Activated T-helper 1 cell treated with anti-CD3 and anti-CD28 coated beads, Interleukin-12 subunit alpha, Interleukin-12 subunit beta, Interleukin-2, Interleukin-4 antibody, amounts not matched to agents 30 ng/mL and 10 ng/mL and 1 ng/mL, durations not matched to agents 14 hours and 24 hours and 36 hours (primary cell): ENCODE results near the gene GEMIN8. TPM values are rescaled to one million over a fixed set of nuclear protein-coding genes. Genes with fewer than 3 reads are reported as not detected.

Experiments used
- DNase-seq: peaks from one replicate; pipeline ENCODE4 v3.0.0; 2021; ENCODE audit warnings: low spot score
- H3K27ac Mint-ChIP-seq: one replicate; pipeline ENCODE4 v1.8.0; 2021; ENCODE audit warnings: mild to moderate bottlenecking, mixed read lengths
- H3K27me3 Mint-ChIP-seq: one replicate; pipeline ENCODE4 v1.8.0; 2022; ENCODE audit warnings: mild to moderate bottlenecking, moderate library complexity, mixed read lengths; ENCODE audit not compliant: insufficient read depth
- H3K36me3 Mint-ChIP-seq: one replicate; pipeline ENCODE4 v1.8.0; 2021; ENCODE audit warnings: low read depth, mixed read lengths
- H3K4me1 Mint-ChIP-seq: one replicate; pipeline ENCODE4 v1.8.0; 2021; ENCODE audit warnings: low read depth, mixed read lengths
- H3K4me3 Mint-ChIP-seq: one replicate; pipeline ENCODE4 v1.8.0; 2021; ENCODE audit warnings: mild to moderate bottlenecking, moderate library complexity, mixed read lengths
- H3K9me3 Mint-ChIP-seq: one replicate; pipeline ENCODE4 v1.8.0; 2021; ENCODE audit warnings: mixed read lengths
- intact Hi-C: fragments of 100-400 bp; cut with micrococcal nuclease; formaldehyde crosslinking; loops from one replicate; pipeline ENCODE4 v1.15.1; 2024
- total RNA-seq: library from RNA; stranded (reverse); gene quantifications from 2 replicates; pipeline ENCODE4 v1.2.3, GENCODE V29; 2022

The GEMIN8 gene
- 15.6 and 17.7 TPM in 2 replicates for total RNA-seq

GRCh38 chrX:14029425-14030173 lies at the start of gene GEMIN8:
TSS of gene GEMIN8 (minus strand) at chrX:14029892. CDS start at chrX:14021478, 8,414 bp downstream.
- H3K9me3 Mint-ChIP-seq: no peaks in the 10 kb centered on the region

GRCh38 chrX:14076639-14077038 lies 46.9 kb upstream of the GEMIN8 start:
- Mint-ChIP-seq H3K4me1 (no peaks in the 10 kb centered on the region), H3K9me3 (no peaks in the 10 kb centered on the region), H3K27me3 (no peaks in the 10 kb centered on the region), H3K36me3 (no peaks in the 10 kb centered on the region), H3K27ac (no peak overlapping the region), H3K4me3 (no peak overlapping the region)
- no peak for DNase-seq
- intact Hi-C loops: no loop called here

More at GRCh38 chrX:14029425-14030173, at the start of gene GEMIN8:
- Mint-ChIP-seq H3K27ac (peak within 1 kb of the TSS; percentile 100), H3K4me3 (peak within 1 kb of the TSS; percentile 99), H3K27me3 (no peaks in the 10 kb centered on the region), H3K4me1 (peaks cover 37% of the 10 kb centered on the region), H3K36me3 (peaks cover 5% of the 10 kb centered on the region)
- DNase-seq: peak; percentile 81
- intact Hi-C loops: loop anchor here (1.0 to 10.0 kb wide), 12 partner anchors 287 to 1828 kb away; partner anchors contain the start of genes FANCB, MOSPD2, PIGA and PRPS2

GRCh38 chrX:14073556-14073955 lies 43.9 kb upstream of the GEMIN8 start:
- Mint-ChIP-seq H3K27ac (no peak overlapping the region), H3K9me3 (no peaks in the 10 kb centered on the region), H3K4me1 (no peaks in the 10 kb centered on the region), H3K4me3 (no peak overlapping the region), H3K36me3 (no peaks in the 10 kb centered on the region), H3K27me3 (peaks cover 8% of the 10 kb centered on the region)
- no peak for DNase-seq
- intact Hi-C loops: no loop called here

- no peak overlapping the region for H3K27ac Mint-ChIP-seq
- no peaks in the 10 kb centered on the region for H3K4me1 Mint-ChIP-seq
- intact Hi-C loops: no loop called here
- no peak for DNase-seq
- H3K4me3 Mint-ChIP-seq: no peak overlapping the region
- H3K36me3 Mint-ChIP-seq: no peaks in the 10 kb centered on the region
- no peaks in the 10 kb centered on the region for H3K9me3 Mint-ChIP-seq
- peaks cover 8% of the 10 kb centered on the region for H3K27me3 Mint-ChIP-seq
These were observed 43.4 kb upstream of the GEMIN8 start for GRCh38 chrX:14073071-14073470.

- intact Hi-C loops: no loop called here
- Mint-ChIP-seq H3K27ac (no peak overlapping the region), H3K4me1 (no peaks in the 10 kb centered on the region), H3K27me3 (peaks cover 8% of the 10 kb centered on the region), H3K36me3 (no peaks in the 10 kb centered on the region), H3K9me3 (no peaks in the 10 kb centered on the region), H3K4me3 (no peak overlapping the region)
- DNase-seq: no peak
These were observed 36.1 kb upstream of the GEMIN8 start for GRCh38 chrX:14065800-14066199.

- Mint-ChIP-seq H3K4me3 (no peak overlapping the region), H3K27me3 (peaks cover 8% of the 10 kb centered on the region), H3K9me3 (no peaks in the 10 kb centered on the region), H3K36me3 (no peaks in the 10 kb centered on the region), H3K4me1 (no peaks in the 10 kb centered on the region), H3K27ac (no peak overlapping the region)
- DNase-seq: no peak
- intact Hi-C loops: no loop called here
These were observed 35.1 kb upstream of the GEMIN8 start for GRCh38 chrX:14064626-14065432.

GRCh38 chrX:14062524-14062923 lies 32.8 kb upstream of the GEMIN8 start:
- H3K4me1 Mint-ChIP-seq: no peaks in the 10 kb centered on the region
- H3K36me3 Mint-ChIP-seq: no peaks in the 10 kb centered on the region

GRCh38 chrX:14056206-14056605 lies 26.5 kb upstream of the GEMIN8 start:
- H3K4me3 Mint-ChIP-seq: no peak overlapping the region

More at GRCh38 chrX:14062524-14062923, 32.8 kb upstream of the GEMIN8 start:
- DNase-seq: no peak
- no peaks in the 10 kb centered on the region for H3K9me3 Mint-ChIP-seq
- no peaks in the 10 kb centered on the region for H3K27me3 Mint-ChIP-seq
- intact Hi-C loops: no loop called here
- no peak overlapping the region for H3K27ac Mint-ChIP-seq
- H3K4me3 Mint-ChIP-seq: no peak overlapping the region

GRCh38 chrX:14051416-14051815 lies 21.7 kb upstream of the GEMIN8 start:
- intact Hi-C loops: no loop called here
- Mint-ChIP-seq H3K27me3 (peaks cover 14% of the 10 kb centered on the region), H3K4me3 (no peak overlapping the region), H3K36me3 (no peaks in the 10 kb centered on the region), H3K4me1 (no peaks in the 10 kb centered on the region), H3K9me3 (no peaks in the 10 kb centered on the region), H3K27ac (no peak overlapping the region)
- DNase-seq: no peak

More at GRCh38 chrX:14056206-14056605, 26.5 kb upstream of the GEMIN8 start:
- Mint-ChIP-seq H3K9me3 (no peaks in the 10 kb centered on the region), H3K27me3 (peaks cover 4% of the 10 kb centered on the region), H3K36me3 (no peaks in the 10 kb centered on the region), H3K27ac (no peak overlapping the region), H3K4me1 (no peaks in the 10 kb centered on the region)
- no peak for DNase-seq
- intact Hi-C loops: no loop called here

- H3K36me3 Mint-ChIP-seq: no peaks in the 10 kb centered on the region
- no peak overlapping the region for H3K4me3 Mint-ChIP-seq
- H3K9me3 Mint-ChIP-seq: no peaks in the 10 kb centered on the region
- intact Hi-C loops: no loop called here
- H3K27me3 Mint-ChIP-seq: peaks cover 14% of the 10 kb centered on the region
- no peak overlapping the region for H3K27ac Mint-ChIP-seq
- no peak for DNase-seq
- no peaks in the 10 kb centered on the region for H3K4me1 Mint-ChIP-seq
These were observed 21.0 kb upstream of the GEMIN8 start for GRCh38 chrX:14050709-14051108.

GRCh38 chrX:14043209-14043608 lies 13.5 kb upstream of the GEMIN8 start:
- H3K27ac Mint-ChIP-seq: no peak overlapping the region
- H3K36me3 Mint-ChIP-seq: no peaks in the 10 kb centered on the region

GRCh38 chrX:14039344-14039743 lies 9.7 kb upstream of the GEMIN8 start:
- Mint-ChIP-seq H3K4me3 (no peak overlapping the region), H3K4me1 (no peaks in the 10 kb centered on the region), H3K27ac (no peak overlapping the region), H3K27me3 (peaks cover 13% of the 10 kb centered on the region), H3K9me3 (no peaks in the 10 kb centered on the region), H3K36me3 (no peaks in the 10 kb centered on the region)
- DNase-seq: peak; percentile 31
- intact Hi-C loops: loop anchor here (1.0 to 2.0 kb wide), 4 partner anchors 56 to 1429 kb away; no protein-coding TSS in a partner anchor

More at GRCh38 chrX:14043209-14043608, 13.5 kb upstream of the GEMIN8 start:
- Mint-ChIP-seq H3K27me3 (peaks cover 1% of the 10 kb centered on the region), H3K4me3 (no peak overlapping the region), H3K4me1 (no peaks in the 10 kb centered on the region), H3K9me3 (no peaks in the 10 kb centered on the region)
- no peak for DNase-seq
- intact Hi-C loops: no loop called here
